HCT116 (cell line): Measurements from ENCODE around the gene RAB4A. TPM values are rescaled to one million over a fixed set of nuclear protein-coding genes. Genes with fewer than 3 reads are reported as not detected.
"Not testable (repeated sequence)": the region's sequence is repeated elsewhere in the genome, so short reads cannot be mapped to it uniquely, and the experiment has no call there.

Experiments used
- ATAC-seq: fragments of 200-7000 bp; cut with Tn5 transposase; 2 replicates; pipeline ENCODE4 v1.9.1; 2020; ENCODE audit warnings: mild to moderate bottlenecking, moderate library complexity
- BruUV-seq: library from RNA; stranded (reverse); fragments of 400-500 nt; replicated peaks from 2 replicates; lab custom pipeline; 2021; lab: Mats Ljungman, UMichigan
- CTCF ChIA-PET: fragments of 300-600 bp; sonication (Branson Sonifier 250); formaldehyde crosslinking; loops from one replicate; lab custom pipeline; 2021; ENCODE audit warnings: antibody characterized with exemption; lab: Charles Lee
- POLR2A ChIA-PET: fragments of 300-600, 350-600 bp; sonication (Branson Sonifier 250); formaldehyde crosslinking; loops from one replicate; lab custom pipeline; 2021; ENCODE audit warnings: antibody characterized with exemption; lab: Charles Lee
- RAD21 ChIA-PET, 2 experiments: fragments of 300-600 bp; sonication (Branson Sonifier 250); formaldehyde crosslinking; loops; one replicate each; lab custom pipeline; 2023; ENCODE audit warnings: low total read pairs in 2 of 2; ENCODE audit not compliant: uncharacterized antibody in 2 of 2, unreplicated experiment in 2 of 2, low non-redundant PET in 1 of 2; lab: Charles Lee
- DNase-seq: peaks from one replicate; pipeline ENCODE4 v3.0.0-alpha.2; 2010; ENCODE audit warnings: low read depth, low spot score
- H2AFZ ChIP-seq: fragments of 200-600 bp; shearing (Covaris generic), sonication (generic); 2 replicates; pipeline ENCODE4 v1.6.1; 2017; ENCODE audit warnings: low read depth, mixed run types, mixed read lengths, antibody characterized with exemption, low read length; ENCODE audit not compliant: poor library complexity, severe bottlenecking
- H3K27ac ChIP-seq: 2 replicates; pipeline ENCODE4 v1.5.1; 2012; ENCODE audit warnings: low read depth, low read length
- H3K27me3 ChIP-seq: fragments of 200-600 bp; sonication (generic); 2 replicates; pipeline ENCODE4 v1.6.1; 2016; ENCODE audit warnings: mixed run types, low read length, mixed read lengths; ENCODE audit not compliant: insufficient read depth
- H3K36me3 ChIP-seq, 2 experiments: fragments of 200-500 bp in 1 of 2; fragments of 200-600 bp in 1 of 2; sonication (Bioruptor generic) in 1 of 2; sonication (generic) in 1 of 2; 2 replicates each; pipeline versions ENCODE4 v1.5.1 to v1.6.1; 2014 to 2016; ENCODE audit warnings: low read length in 2 of 2, inconsistent platforms in 1 of 2, mixed read lengths in 1 of 2, mixed run types in 1 of 2; ENCODE audit not compliant: insufficient read depth in 2 of 2, control insufficient read depth in 1 of 2
- H3K4me1 ChIP-seq, 2 experiments: fragments of 200-600 bp in 1 of 2; sonication (generic) in 1 of 2; 2 replicates each; pipeline versions ENCODE4 v1.5.1 to v1.6.1; 2012 to 2017; ENCODE audit warnings: low read length in 2 of 2, inconsistent platforms in 1 of 2, mild to moderate bottlenecking in 1 of 2, mixed read lengths in 1 of 2, mixed run types in 1 of 2, moderate library complexity in 1 of 2; ENCODE audit not compliant: insufficient read depth in 2 of 2, control insufficient read depth in 1 of 2
- H3K4me2 ChIP-seq: fragments of 200-600 bp; sonication (generic); 2 replicates; pipeline ENCODE4 v1.6.1; 2017; ENCODE audit warnings: mixed run types, low read length, mixed read lengths
- H3K4me3 ChIP-seq, 2 experiments: fragments of 200-600 bp in 1 of 2; sonication (generic) in 1 of 2; replicated peaks in 1 of 2; 2 replicates each; pipeline ENCODE4 v1.5.1; 2011 to 2016; ENCODE audit warnings: low read length in 2 of 2, control low read depth in 1 of 2, low read depth in 1 of 2, mild to moderate bottlenecking in 1 of 2, mixed read lengths in 1 of 2, mixed run types in 1 of 2
- H3K79me2 ChIP-seq: fragments of 200-600 bp; sonication (generic); 2 replicates; pipeline ENCODE4 v1.6.1; 2017; ENCODE audit warnings: mild to moderate bottlenecking, mixed run types, low read length, moderate library complexity, mixed read lengths; ENCODE audit not compliant: insufficient read depth
- H3K9ac ChIP-seq: fragments of 200-600 bp; sonication (generic); 2 replicates; pipeline ENCODE4 v1.6.1; 2016; ENCODE audit warnings: low read length, mixed read lengths
- H3K9me2 ChIP-seq: fragments of 200-600 bp; sonication (generic), shearing (Covaris generic); 2 replicates; pipeline ENCODE4 v1.6.1; 2017; ENCODE audit warnings: mixed run types, mild to moderate bottlenecking, moderate library complexity; ENCODE audit not compliant: insufficient read depth
- H3K9me3 ChIP-seq, 2 experiments: fragments of 200-500 bp in 1 of 2; fragments of 200-600 bp in 1 of 2; sonication (Bioruptor generic) in 1 of 2; sonication (generic) in 1 of 2; 2 replicates each; pipeline ENCODE4 v1.6.1; 2014 to 2017; ENCODE audit warnings: low read length in 2 of 2, mixed read lengths in 2 of 2, inconsistent platforms in 1 of 2, low read depth in 1 of 2, mild to moderate bottlenecking in 1 of 2, mixed run types in 1 of 2, moderate library complexity in 1 of 2; ENCODE audit not compliant: control insufficient read depth in 1 of 2, insufficient read depth in 1 of 2
- H4K20me1 ChIP-seq: fragments of 200-600 bp; sonication (generic), shearing (Covaris generic); 2 replicates; pipeline ENCODE4 v1.6.1; 2017; ENCODE audit warnings: mixed run types, mild to moderate bottlenecking, moderate library complexity; ENCODE audit not compliant: insufficient read depth
- CBX3 ChIP-seq: IDR thresholded peaks from 2 replicates; pipeline ENCODE4 v1.6.1; 2012; ENCODE audit warnings: low read depth
- ELF1 ChIP-seq: IDR thresholded peaks from 2 replicates; pipeline ENCODE4 v1.6.1; 2012; ENCODE audit warnings: low read depth, borderline replicate concordance
- EZH2phosphoT487 ChIP-seq: fragments of 200-600 bp; IDR thresholded peaks from 2 replicates; pipeline ENCODE4 v1.6.1; 2018; ENCODE audit warnings: antibody characterized with exemption, borderline replicate concordance
- SRF ChIP-seq: IDR thresholded peaks from 2 replicates; pipeline ENCODE4 v1.6.1; 2012; ENCODE audit warnings: low read depth
- intact Hi-C: fragments of 100-400 bp; cut with micrococcal nuclease; formaldehyde crosslinking; loops from 2 replicates; pipeline ENCODE4 v1.10.0; 2022
- total RNA-seq: library from RNA; stranded (reverse); gene quantifications from one replicate; pipeline ENCODE4 v1.2.1, GENCODE V29; 2021; ENCODE audit not compliant: unreplicated experiment

The RAB4A gene
- total RNA-seq, 1 experiment from 2014 or later = 101 TPM

DNA sequence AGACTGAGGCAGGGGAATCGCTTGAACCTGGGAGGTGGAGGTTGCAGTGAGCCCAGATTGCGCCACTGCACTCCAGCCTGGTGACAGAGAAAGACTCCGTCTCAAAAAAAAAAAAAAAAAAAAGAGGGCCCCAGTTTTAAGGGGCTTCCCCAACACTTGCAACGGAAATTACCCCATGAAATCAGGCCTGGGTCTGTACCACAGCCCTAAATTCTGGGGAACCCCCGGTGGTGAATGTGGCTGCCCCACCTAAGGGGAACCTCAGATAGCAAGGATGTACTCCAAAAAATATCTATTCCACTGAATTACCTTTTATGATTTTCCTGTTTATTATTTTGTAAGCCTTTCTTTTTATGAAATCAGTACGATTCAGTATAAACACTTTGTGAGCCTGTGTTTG lies 56.9 kb downstream of the RAB4A start:
- H3K4me2 ChIP-seq, H2AFZ ChIP-seq, H4K20me1 ChIP-seq, POLR2A ChIA-PET, H3K4me3 ChIP-seq, H3K9me2 ChIP-seq, ATAC-seq, H3K27ac ChIP-seq, H3K9ac ChIP-seq, H3K79me2 ChIP-seq, intact Hi-C loops, H3K4me1 ChIP-seq, RAD21 ChIA-PET, H3K27me3 ChIP-seq, BruUV-seq, H3K9me3 ChIP-seq, CTCF ChIA-PET, DNase-seq: not testable (repeated sequence)
- peaks cover 7 to 17% of the 10 kb centered on the region in 2 experiments; a peak in 2 of 4 replicates for H3K36me3 ChIP-seq

DNA sequence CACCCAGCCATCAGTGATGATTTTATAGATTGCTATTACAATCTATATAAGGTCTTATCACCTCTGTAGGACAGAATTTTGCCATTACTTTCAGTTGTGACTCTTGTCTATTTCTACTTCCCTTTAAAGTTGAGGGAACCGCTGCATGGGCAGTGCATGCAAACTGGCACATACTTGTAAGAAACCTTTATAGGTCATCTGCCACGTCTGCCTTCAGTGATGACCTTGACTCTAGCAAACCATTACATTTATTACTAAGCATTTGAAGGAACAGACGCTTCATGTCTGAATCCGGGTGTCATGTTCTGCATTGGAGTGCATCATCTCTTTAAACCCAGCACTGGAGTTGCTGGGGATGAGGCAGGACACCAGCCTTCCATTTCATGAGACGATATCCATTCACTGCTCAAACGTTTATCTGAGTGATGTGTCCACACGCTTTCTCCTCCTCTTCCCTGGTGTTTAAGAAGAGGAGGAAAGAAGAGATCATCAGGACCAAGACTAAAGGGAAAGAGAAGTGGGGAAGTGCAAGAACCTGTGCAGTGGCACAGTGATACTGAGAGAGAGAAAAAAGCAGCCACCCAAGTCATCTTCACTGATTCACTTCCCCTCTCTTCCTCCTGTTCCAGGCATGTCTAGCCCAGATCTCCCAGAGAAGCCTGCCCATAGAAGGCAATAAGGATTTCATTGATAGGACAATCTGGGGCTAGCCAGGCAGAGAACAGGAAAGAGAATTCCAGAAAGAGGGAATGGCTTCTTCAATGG lies 57.9 kb downstream of the RAB4A start:
- H3K4me3 ChIP-seq = no peak overlapping the region
- intact Hi-C loops = no loop called here
- DNase-seq = no peak
- H3K27me3 ChIP-seq = no peaks in the 10 kb centered on the region
- peaks cover 7% of the 10 kb centered on the region in 2 experiments; a peak in 2 of 4 replicates for H3K36me3 ChIP-seq
- H3K9ac ChIP-seq = no peak overlapping the region
- H4K20me1 ChIP-seq = no peaks in the 10 kb centered on the region
- no peaks in the 10 kb centered on the region for H3K9me3 ChIP-seq
- peaks cover 4% of the 10 kb centered on the region; the same call in 1 of the 2 replicates for H3K79me2 ChIP-seq
- no peak for ATAC-seq
- ChIA-PET POLR2A (no interaction called here), RAD21 (no interaction called here), CTCF (no interaction called here)
- no peak overlapping the region for H2AFZ ChIP-seq
- H3K9me2 ChIP-seq = no peaks in the 10 kb centered on the region
- no peaks in the 10 kb centered on the region for H3K4me1 ChIP-seq
- H3K4me2 ChIP-seq = no peak overlapping the region
- no peak for TF ChIP-seq SRF
- TF ChIP-seq EZH2phosphoT487 = no peak
- no peak for TF ChIP-seq CBX3
- no peak for TF ChIP-seq ELF1
- no peak overlapping the region for H3K27ac ChIP-seq
- no TSS peak for BruUV-seq
